NCI-H1105 (cell line): ENCODE results near the gene GCSAM.

Experiments
- DNase-seq: peaks from one replicate; lab custom pipeline; 2025; lab: John Stamatoyannopoulos, UW

The GCSAM gene

DNA sequence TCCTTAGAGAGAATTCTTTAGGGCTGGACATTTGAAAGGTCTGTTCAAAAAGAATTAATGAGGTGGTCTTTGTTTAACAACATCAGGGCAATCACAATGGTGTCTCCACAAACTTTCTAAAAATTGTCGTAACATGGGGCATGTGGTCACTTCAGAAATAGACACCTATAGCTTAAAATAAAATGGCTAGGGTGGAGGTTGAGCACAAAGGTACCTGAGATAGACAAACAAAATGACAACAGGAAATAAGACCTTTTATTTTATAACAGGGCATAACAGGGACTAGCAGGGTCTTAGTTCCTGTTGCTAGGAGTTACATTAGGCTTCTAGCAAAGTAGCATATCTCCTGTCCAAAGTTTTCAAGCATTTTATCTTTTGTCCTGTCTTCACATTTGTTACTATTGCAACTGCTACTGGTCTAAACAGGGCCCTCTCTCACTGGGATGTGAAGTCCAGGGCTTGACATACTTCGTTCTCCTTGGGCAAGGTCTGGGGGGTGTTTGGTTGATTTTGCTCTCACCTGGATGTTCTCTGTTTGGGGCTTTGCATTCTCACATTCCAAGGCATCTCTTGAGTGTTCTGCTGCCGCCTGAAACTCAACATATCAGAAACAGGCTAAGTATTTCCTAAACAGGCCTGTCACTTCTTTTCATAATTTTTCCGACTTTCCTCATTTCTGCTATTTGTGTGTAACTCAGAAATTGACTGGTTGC is 3.0 kb downstream of the GCSAM start:
- DNase-seq = no peak

DNA sequence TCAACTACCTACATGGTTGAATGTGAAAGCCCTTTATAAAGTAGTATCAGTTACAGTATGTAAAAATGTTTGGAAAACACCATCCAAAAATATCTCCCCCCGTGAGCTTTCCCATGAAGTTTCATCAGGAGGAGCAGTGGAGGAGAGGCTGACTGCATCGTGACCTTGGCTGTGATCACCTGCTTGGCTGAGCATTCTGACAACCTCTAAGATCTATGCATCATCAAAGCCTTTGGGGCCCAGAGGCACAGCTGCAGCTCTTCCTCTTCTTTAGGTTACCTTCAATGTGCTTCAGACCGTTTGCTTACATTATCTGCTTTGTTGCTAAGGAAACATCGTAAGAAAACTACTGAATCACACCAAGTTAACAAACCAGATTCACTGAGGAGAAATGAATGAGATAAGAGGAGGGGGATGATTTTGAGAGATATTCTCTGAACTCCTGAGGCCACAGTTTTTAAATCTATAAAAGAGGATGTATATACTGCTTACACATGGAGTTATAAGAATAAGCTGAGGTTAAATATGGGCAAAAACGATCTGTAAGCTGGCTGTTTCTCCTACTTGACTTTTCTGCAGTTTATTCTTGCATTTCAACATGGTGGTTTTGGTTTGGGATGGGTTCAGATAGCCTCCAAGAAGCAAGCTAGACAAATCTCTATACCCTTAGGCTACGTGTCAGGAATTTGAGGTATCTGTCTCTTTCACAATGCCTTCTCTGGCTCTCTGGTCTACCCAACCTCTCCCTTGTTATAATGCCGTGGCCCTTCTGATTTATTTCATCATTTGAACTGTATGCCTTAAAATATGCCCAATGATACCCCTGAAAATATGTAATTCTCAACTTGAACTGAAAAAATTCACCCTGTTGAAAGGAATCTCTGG is 4.0 kb downstream of the GCSAM start:
- no peak for DNase-seq

DNA sequence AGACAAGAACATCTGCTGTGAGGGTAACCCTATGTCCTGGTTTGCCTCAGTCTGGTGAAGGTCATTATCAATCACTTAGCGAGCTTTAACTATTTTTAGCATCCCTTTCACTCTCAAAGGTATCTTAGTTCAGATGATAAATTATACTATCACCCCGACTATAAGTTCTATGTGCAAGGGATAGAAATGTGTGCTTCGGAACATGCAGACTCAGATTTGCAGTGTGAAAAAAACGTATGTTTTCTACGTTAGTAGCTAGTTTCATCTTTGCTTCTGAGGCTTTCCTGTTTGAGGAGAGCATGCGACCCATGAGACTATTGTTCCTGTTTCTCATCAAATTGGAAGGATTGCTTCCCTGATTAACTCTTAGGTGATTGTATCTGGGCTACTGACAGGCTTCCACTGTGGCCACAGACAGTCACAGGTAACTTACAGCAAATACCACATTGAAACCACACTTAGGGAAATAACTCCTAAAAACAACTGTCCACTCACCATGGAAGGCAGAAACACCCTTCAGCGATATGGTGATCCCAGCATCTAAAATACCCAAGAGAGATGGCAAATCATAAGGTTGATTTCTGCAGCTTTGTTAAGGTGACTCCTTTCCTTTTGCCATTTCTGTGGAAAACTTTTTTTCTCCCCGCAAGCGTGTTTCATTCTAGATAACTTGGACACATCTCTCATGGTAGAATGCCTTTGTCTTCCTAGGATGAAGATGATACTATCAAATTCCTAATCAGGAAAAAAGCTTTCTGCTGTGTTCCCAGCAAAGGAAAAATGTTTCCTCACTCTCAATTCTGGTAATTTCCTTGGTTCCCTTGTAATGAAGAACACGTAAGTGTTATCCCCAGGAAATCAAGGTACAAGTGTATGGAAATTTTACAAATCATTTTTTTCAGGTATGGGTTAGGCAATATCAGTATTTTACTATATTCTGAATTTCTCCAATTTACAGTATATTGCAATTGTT is 5.2 kb downstream of the GCSAM start:
- no peak for DNase-seq

DNA sequence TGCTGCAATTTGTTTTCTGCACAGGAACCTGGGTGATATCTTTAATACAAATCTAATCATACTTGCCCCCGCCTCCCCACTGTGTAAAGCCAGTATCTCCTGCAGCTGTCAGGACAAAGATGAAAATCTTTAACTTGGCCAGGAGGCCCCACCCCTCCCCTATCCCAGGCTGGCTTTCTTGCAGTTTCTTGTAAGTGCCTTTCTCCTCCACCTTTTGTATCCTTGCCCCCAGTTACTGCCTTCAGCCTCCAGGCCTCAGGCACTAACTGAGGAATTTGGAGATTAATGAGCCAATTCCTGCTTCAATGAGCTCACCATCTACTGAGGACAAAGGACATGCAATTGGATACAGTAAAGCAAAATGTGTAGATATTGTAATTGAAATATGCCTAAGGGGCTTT is 6.5 kb downstream of the GCSAM start:
- DNase-seq = no peak

DNA sequence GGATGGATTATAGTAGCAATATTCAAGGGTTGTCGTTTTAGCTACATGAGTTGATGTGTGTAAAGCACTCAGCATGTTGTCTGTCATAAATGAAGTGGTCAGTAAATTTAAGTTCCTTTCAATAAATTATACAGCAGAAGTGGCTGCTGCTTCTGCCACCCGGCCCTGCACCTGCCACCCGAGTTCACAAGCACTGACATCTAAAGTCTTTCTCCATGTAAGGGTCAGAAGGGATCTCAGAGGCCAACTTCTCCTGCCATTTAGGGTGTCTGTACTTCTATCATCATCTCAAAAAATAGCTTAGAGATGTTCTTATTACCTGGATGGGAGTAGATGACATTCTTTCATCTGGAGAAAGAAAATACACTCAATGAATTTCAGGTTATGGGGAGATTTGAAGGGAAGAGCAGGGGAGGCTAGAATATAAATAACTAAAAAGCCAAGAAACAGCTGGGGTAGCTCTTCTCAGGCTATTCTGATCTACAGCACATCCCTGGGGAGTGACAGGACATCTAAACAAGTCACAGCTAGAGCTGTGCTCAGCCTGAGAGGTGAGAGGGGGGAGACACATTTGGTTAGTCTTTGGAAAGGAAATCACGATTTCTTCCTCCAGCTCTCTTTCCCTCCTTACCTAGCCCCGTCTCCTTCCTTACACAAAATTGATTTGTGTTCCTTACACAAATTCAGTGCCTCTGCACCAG is 8.0 kb downstream of the GCSAM start:
- DNase-seq = no peak

DNA sequence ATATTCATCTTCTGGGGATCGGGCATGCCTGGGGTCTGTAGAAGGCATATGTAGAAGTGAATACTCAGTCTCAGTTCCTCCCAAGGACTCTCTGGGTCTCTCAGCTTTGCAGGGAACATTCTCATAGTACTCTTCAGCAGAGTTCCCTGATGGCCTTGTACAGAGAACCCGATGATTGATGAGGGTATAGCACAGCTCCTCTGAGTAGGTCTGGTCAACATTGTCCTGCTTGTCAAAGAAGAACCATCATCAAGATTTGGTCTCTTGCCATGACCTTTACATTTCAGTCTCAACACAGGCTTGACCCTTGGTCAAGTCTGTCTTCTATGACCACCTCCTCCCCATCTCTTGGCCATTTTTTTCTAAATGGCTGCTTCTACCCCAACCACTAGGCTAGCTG is 9.5 kb downstream of the GCSAM start:
- no peak for DNase-seq

DNA sequence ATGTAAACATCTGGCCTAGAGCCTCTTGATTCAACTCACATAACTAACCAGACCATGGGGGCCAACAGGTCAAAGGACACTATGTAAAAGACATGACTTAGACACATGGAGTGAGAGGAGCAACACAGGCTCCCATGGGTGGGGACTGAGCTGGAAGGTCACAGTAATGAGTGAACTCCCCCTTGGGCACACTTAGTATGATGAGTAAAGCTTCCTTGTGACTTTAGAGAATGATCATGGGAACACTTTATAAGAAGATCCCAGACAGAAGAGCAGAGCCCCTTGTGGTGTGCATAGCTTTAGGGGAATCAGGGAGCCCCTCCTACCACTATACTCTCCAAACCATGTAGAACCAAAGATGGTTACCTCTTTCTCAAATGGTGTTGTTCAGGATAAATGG is 10.2 kb downstream of the GCSAM start:
- no peak for DNase-seq

DNA sequence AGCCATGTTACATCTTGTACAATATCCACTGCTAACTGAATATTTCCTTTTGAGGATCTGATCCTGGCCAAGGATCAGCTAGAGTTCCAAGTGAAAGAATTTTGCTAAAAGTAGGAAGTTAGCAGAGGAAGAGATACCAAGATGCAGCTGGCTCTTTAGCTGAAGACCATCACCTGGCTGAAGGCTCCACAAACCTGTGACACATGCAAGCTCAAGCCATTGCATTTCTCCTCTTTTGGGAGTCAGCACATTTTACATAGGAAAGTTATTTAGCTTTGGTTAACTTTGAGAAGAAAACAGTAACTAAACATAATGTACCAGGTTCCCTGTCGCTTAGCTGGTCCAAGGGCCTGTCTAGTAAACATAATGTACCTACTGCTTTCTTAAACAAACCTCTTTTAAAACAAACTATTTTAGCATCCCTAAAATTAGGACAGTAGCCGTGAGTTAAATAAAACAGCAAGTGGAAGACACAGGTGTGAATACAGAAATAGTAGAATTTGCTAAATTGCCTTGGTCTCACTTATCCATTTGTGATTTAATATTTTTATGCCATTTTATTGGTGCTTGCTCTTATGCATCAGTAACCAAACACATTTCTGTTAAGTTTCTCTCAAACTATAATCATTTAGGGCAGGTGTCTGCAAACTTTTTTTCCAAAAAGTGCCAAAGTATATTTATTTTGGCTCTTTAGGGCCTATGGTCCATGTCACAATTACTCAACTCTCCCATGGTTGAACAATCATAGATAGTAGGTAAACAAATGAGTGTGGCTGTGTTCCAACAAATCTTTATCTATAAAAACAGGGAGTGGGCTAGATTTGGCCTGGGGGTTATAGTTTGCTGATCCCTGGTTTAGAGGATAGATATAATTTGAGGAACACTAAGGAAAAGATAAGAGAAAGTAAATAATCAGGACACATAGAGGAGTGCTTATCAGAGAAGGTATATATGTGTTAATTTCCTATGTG is 11.2 kb downstream of the GCSAM start:
- DNase-seq = no peak

DNA sequence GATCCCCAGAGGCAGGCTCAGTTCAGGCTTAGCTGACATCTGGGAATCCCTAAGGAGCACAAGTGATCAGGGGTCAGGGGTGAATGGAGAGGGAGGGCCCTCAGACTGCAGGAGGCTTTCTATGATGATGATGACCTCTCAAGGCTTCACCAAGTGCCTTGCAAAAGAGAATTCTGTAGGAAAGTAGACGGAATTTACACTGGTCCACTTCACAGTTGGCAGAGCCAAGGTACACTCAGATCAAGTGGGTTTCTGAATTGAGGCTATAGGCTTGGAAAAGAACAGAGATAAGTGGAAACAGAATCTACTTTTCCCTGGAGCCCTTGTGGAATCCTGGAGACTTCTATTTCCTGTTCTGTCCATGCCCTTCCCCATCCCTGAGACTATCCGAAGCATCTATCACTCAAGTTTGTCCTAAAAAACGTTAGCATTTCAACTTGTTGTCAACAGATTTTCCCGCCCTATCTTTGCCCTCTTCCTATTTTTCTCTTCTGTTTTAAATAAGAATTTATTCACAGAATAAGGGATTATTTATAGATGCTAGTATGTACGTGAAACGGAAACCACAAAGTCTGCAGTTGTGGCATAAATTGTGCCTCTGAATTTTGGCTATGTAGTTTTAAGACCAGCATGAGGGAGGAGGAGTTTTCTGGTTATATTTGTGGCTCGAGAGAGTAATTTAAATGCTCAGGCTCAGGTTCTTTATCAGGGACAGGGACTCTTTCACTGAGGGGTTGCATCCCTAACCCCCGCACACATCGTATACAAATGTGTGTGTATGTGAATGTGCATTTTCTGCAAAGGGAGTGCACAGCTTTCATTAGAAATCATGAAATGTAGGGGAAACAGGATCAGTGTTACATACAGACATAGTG is 12.8 kb downstream of the GCSAM start:
- DNase-seq = no peak

DNA sequence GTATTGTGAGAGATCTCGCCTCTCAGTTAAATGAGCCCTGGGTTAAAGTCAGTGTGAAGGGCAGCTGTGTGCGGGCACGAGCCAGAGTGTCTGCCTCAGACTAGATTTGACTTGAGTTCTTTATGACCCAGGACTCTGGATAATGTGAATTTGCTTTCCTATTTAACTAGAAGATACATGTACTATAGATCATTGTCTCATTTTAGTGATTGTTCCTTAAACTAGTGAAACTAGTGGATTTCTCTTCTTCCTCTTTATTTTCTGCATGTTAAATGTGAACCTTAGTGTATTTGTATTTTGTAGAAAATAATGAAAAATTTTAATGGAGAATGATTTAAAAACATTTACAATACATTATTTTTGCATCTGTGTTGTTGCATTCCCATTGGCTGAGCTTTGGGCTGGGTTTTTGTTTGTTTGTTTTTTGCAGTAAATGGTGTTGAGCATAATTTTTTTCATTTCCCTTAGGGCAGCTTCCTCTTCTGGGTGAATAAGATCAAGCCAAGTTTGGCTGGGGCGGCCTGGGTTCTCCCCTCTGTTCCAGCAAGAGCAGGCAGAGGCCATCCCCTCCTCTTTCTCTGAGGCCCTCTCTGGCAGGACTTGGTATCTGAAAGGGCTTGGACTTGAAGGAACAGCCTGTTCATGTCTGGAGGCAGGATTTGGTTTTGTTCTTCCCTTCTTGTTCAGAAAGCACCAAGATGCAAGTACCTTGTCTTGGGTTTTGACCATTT is 15.0 kb downstream of the GCSAM start:
- no peak for DNase-seq

DNA sequence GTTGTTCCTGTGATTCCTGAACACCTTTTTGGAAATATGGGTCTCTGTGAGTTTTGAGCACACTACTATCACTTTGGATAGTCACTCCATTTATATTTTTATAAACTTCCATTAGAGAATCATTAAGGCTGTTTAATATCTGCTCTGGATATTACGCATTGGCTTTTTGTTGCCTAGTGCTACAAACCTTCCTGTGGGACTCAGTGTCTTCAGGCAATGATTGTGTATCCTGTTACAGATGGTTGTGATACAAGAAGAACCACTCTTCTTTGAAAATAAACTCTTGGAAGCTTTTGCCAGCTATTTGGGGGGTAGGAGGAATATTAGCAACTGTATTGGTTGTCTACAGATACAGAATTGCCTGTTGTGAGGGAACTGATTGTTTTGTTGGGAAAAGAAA is 15.6 kb downstream of the GCSAM start:
- DNase-seq = no peak

DNA sequence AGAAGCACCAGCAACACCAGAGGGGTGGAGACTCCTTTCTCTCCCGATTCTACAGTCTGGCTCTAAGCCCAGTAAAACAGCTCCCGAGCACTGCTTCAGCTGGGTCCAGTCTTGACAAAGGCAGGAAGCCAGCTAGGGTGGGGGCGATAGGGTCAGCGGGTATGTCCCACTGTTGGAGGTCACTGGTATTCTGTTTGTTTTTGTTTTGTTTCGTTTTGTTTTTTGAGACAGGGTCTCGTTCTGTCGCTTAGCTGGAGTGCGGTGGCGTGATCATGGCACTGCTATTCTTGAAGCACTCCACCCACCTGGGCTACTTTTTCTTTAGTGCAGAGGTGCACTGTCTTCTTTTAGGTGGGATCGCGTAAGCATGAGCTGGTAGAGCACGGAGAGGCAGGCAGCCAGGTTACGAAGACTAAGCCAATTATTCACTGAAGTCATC is 16.3 kb downstream of the GCSAM start:
- DNase-seq = no peak

DNA sequence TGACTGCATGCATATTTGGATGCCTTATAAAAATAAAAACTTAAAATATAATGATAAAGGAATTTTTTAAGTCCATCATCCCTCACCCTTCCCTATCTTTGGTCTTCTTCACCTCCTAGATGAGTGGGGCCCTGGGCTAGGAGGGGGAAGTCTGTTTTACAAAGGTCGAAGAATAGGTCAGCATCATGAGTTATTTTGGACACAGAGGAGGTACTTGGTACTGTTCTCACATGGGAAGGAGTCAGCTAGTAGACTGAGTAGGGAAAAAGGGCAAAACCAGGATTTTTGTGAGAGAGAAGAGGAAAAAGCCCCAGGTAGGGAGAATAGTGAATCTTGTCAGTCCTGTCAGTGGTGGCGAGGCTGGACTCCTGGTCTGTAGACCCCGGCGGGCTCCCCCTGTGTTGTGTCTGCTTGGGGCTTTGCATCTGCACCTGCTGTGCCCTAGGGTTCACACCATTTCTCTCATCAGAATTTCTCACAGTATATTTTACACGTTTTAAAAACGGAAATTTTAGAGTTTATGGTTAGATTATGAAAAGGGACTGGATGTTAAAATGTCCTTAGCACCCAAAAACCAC is 17.2 kb downstream of the GCSAM start:
- DNase-seq = no peak

DNA sequence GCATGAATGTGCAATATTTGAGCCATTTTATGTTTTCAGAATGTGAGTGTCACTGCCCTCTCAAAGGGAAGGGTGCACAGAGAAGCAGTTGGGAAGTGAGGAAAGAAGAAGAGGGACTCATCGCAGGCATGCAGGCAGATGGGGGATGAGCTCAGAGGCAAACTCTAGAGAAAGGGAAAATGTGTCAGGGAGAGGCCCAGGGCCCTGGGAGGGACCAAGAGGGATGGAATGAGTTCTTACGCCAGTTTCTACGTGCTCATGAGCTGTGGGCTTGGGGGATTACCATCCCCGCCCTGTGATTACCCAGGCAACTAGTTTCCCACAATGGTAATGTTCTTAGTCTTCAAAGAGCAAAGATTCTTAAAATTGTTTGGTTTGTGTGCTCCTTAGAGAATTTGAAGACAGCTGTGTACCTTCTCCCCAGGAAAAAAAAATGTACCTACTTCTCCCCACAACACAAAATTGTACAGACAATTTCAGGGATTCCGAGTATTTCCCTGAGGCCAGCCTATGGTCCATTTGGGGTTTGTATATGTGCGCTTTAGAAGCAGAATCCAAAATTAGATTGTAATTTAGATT is 17.8 kb downstream of the GCSAM start:
- no peak for DNase-seq

DNA sequence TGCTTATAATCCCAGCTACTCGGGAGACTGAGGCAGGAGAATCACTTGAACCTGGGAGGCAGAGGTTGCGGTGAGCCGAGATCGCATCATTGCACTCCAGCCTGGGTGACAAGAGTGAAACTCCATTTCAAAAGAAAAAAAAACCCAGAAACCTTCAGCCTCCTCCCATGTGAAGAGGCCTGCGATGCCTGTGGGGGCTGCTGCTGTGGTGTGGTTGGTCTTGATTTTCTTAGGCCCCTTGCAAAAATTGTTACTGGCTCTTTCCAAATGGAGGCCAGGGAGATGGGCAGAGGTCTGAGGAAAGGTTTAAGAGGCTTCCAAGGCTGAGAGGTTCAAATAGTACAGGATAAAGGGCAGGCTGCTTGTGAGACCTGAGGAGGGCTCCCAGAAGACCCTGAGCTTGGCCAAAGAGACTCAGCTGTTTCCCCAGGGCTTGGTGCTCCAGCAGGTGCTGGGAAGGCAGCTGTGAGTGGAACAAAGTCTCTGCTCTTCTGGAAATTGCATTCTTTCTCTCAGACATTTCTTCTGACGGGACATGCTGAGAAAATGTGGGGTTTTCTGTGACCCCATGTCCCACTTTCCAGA is 18.4 kb downstream of the GCSAM start:
- no peak for DNase-seq

DNA sequence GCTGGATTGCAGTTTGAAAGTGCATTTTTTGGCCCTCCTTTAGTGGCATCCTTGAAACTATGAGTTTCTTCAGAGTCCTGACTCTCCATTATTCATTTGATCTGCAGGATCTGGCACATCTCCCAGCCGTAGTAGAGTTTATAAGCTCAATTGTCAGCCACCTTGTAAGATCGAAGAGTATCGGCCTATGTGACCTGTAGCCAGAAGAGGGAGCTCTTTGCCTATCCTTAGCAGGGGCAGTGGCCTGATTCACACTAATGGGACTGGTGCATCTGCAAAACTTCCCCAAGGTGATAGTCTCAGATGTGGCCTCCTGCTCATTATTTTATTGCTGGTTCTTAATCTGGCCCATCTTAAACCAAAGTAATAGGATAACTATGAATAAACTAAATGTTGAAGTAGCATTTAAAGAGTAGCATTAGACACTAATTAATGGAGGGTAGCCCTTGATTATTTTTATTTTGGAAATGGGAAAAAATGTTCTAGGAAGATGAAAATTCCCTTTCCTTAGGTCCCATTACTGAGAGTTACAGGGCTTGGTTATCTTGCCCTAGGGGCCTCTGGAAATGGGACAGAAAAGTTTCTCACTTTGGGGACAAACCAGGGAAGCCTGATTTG is 21.2 kb downstream of the GCSAM start:
- peak; percentile 82 for DNase-seq

DNA sequence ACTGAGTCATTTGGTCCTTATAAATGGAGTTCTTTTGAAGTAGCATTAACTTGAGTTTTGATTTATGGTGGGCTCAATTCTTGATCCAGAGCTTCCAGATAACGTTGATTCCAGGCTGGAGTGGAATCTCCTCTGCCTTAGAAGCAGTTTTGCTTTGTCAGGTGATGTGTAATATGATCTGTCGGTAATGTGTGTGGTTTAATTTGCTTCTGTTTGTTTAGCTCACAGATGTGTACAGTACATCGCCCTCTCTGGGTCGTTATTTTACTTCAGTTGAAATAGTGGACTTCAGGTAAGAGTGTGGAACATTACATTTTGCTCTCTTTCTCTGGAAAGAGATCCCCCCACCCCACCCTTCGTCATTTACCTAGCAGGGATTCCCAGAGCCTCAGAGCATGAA is 23.7 kb downstream of the GCSAM start:
- DNase-seq = peak; percentile 54
